Panc1 (cell line): ENCODE data around the gene FCGBP. TPM values are rescaled to one million over a fixed set of nuclear protein-coding genes. Genes with fewer than 3 reads are reported as not detected.

Experiments
- ATAC-seq: fragments of 200-7000 bp; cut with Tn5 transposase; 2 replicates; pipeline ENCODE4 v1.9.1; 2020; ENCODE audit warnings: mild to moderate bottlenecking, moderate library complexity
- BruUV-seq: library from RNA; stranded (reverse); fragments of 400-500 nt; replicated peaks from 2 replicates; lab custom pipeline; 2021; lab: Mats Ljungman, UMichigan
- CTCF ChIA-PET: fragments of 300-600 bp; sonication (Branson Sonifier 250); formaldehyde crosslinking; loops from one replicate; lab custom pipeline; 2022; ENCODE audit warnings: antibody characterized with exemption; lab: Charles Lee
- POLR2A ChIA-PET: fragments of 300-600 bp; sonication (Branson Sonifier 250); formaldehyde crosslinking; loops from one replicate; lab custom pipeline; 2022; ENCODE audit warnings: antibody characterized with exemption; lab: Charles Lee
- DNase-seq: peaks from one replicate; pipeline ENCODE4 v3.0.0-alpha.2; 2010; ENCODE audit warnings: low read depth, low spot score
- H3K27ac ChIP-seq: 2 replicates; pipeline ENCODE4 v1.5.1; 2011; ENCODE audit warnings: mild to moderate bottlenecking, low read length, inconsistent platforms
- H3K27me3 ChIP-seq: fragments of 200-500 bp; sonication (Bioruptor generic); 2 replicates; pipeline ENCODE4 v1.6.0; 2014; ENCODE audit warnings: low read length, inconsistent platforms; ENCODE audit not compliant: control insufficient read depth, insufficient read depth
- H3K36me3 ChIP-seq: fragments of 200-500 bp; sonication (Bioruptor generic); 2 replicates; pipeline ENCODE4 v1.5.1; 2014; ENCODE audit warnings: inconsistent platforms, mild to moderate bottlenecking, low read length, moderate library complexity; ENCODE audit not compliant: control insufficient read depth, insufficient read depth
- H3K4me1 ChIP-seq: 2 replicates; pipeline ENCODE4 v1.5.1; 2011; ENCODE audit warnings: inconsistent platforms, mild to moderate bottlenecking, low read length, moderate library complexity; ENCODE audit not compliant: control insufficient read depth, insufficient read depth
- H3K4me3 ChIP-seq, 2 experiments: 2 replicates each; pipeline ENCODE4 v1.5.1; 2011 to 2012; ENCODE audit warnings: low read depth in 2 of 2, low read length in 2 of 2, mild to moderate bottlenecking in 2 of 2, inconsistent platforms in 1 of 2, moderate library complexity in 1 of 2
- H3K9me3 ChIP-seq: fragments of 200-500 bp; sonication (Bioruptor generic); 2 replicates; pipeline ENCODE4 v1.5.1; 2014; ENCODE audit warnings: low read depth, mild to moderate bottlenecking, inconsistent platforms, low read length, moderate library complexity; ENCODE audit not compliant: control insufficient read depth, insufficient read depth
- CTCF ChIP-seq: fragments of 450-650 bp; IDR thresholded peaks from 2 replicates; pipeline ENCODE4 v1.5.1; 2017; ENCODE audit warnings: mild to moderate bottlenecking
- POLR2AphosphoS5 ChIP-seq: IDR thresholded peaks from 2 replicates; pipeline ENCODE4 v1.6.1; 2012; ENCODE audit warnings: mild to moderate bottlenecking, low read depth, low read length, moderate library complexity
- REST ChIP-seq, 2 experiments: IDR thresholded peaks; 2 replicates each; pipeline ENCODE4 v1.6.1; 2011 to 2012; ENCODE audit warnings: low read depth in 2 of 2, control low read depth in 1 of 2, low read length in 1 of 2, mild to moderate bottlenecking in 1 of 2, moderate library complexity in 1 of 2; ENCODE audit not compliant: insufficient read depth in 1 of 2
- SIN3A ChIP-seq: IDR thresholded peaks from 2 replicates; pipeline ENCODE4 v1.6.1; 2012; ENCODE audit warnings: low read depth, mild to moderate bottlenecking, low read length, moderate library complexity, borderline replicate concordance; ENCODE audit not compliant: insufficient read depth
- TCF7L2 ChIP-seq: IDR thresholded peaks from 2 replicates; pipeline ENCODE4 v1.6.1; 2011; ENCODE audit warnings: mild to moderate bottlenecking, low read depth, low read length, inconsistent platforms
- in situ Hi-C: cut with HindIII; loops from 2 replicates; pipeline ENCODE4 v1.10.0; 2016; ENCODE audit warnings: low sequenced_read_pairs, low pct_unique_long_range_greater_than_20kb
- intact Hi-C: fragments of 100-400 bp; cut with micrococcal nuclease; formaldehyde crosslinking; loops from one replicate; pipeline ENCODE4 v1.10.0; 2022; ENCODE audit not compliant: unreplicated experiment
- total RNA-seq: library from RNA; stranded (reverse); gene quantifications from one replicate; pipeline ENCODE4 v1.2.1, GENCODE V29; 2021; ENCODE audit not compliant: unreplicated experiment

The FCGBP gene
- total RNA-seq, 1 experiment from 2014 or later = 6.4 TPM

- in situ Hi-C loops = loop anchor here (10.0 to 25.0 kb wide), 2 partner anchors 657 to 954 kb away; partner anchors contain the start of gene FBXO17
- POLR2A ChIA-PET = interaction anchor here (0.6 to 1.4 kb wide), 8 partner anchors 11 to 557 kb away, joined by 3 to 10 read pairs (median 6); partner anchors contain the start of gene PSMC4
- H3K4me1 ChIP-seq = peaks cover 8% of the 10 kb centered on the region
- H3K36me3 ChIP-seq = no peaks in the 10 kb centered on the region
- TF ChIP-seq TCF7L2 (no peak), SIN3A (no peak), REST (IDR thresholded peaks at IDR 0.05; ENCODE audit: insufficient read depth in 1 of 2, low read depth in 2 of 2, low read length in 1 of 2) (no peak), CTCF (no peak), POLR2AphosphoS5 (no peak)
- H3K4me3 ChIP-seq = no peak overlapping the region
- peaks cover 12% of the 10 kb centered on the region; the same call in 1 of the 2 replicates for H3K9me3 ChIP-seq
- H3K27me3 ChIP-seq = peaks cover 34% of the 10 kb centered on the region
- ATAC-seq = no peak
- no peak overlapping the region for H3K27ac ChIP-seq
- CTCF ChIA-PET = interaction anchor here (0.6 to 2.7 kb wide), 12 partner anchors 9 to 390 kb away, joined by 3 to 13 read pairs (median 6); partner anchors contain the start of genes FBL and PSMC4
- no TSS peak for BruUV-seq
- intact Hi-C loops = no loop called here
- no peak for DNase-seq
Observed at GRCh38 chr19:39941615-39942365, 7.4 kb upstream of the FCGBP start.

- Histone ChIP-seq H3K9me3 (peaks cover 12% of the 10 kb centered on the region; the same call in 1 of the 2 replicates), H3K4me1 (peaks cover 8% of the 10 kb centered on the region), H3K27ac (no peak overlapping the region), H3K36me3 (no peaks in the 10 kb centered on the region), H3K4me3 (no peak overlapping the region), H3K27me3 (peaks cover 34% of the 10 kb centered on the region)
- no peak for ATAC-seq
- TF ChIP-seq TCF7L2 (no peak), POLR2AphosphoS5 (no peak), REST (IDR thresholded peaks at IDR 0.05; ENCODE audit: insufficient read depth in 1 of 2, low read depth in 2 of 2, low read length in 1 of 2) (no peak), CTCF (no peak), SIN3A (no peak)
- BruUV-seq = no TSS peak
- intact Hi-C loops (no loop called here), in situ Hi-C loops (loop anchor here (10.0 to 25.0 kb wide), 2 partner anchors 656 to 954 kb away; partner anchors contain the start of gene FBXO17)
- ChIA-PET POLR2A (interaction anchor here (0.6 to 1.1 kb wide), 5 partner anchors 9 to 653 kb away, joined by 3 to 10 read pairs (median 4); no protein-coding TSS in a partner anchor), CTCF (interaction anchor here (0.6 to 1.2 kb wide), 3 partner anchors 25 to 390 kb away, joined by 3 to 4 read pairs (median 3); no protein-coding TSS in a partner anchor)
- DNase-seq = no peak
Observed at GRCh38 chr19:39941151-39941550, 6.7 kb upstream of the FCGBP start.
